Activated CD8-positive, alpha-beta T cell treated with anti-CD3 and anti-CD28 coated beads for 36 hours (primary cell): ENCODE data around the gene LYRM4. TPM values are rescaled to one million over a fixed set of nuclear protein-coding genes. Genes with fewer than 3 reads are reported as not detected.

Experiments used
- ATAC-seq: fragments of 200-7000 bp; cut with Tn5 transposase; one replicate; pipeline ENCODE4 v1.10.0; 2021; ENCODE audit warnings: mild to moderate bottlenecking, moderate library complexity
- CTCF ChIA-PET: fragments of 350-600 bp; sonication (Branson Sonifier 250); formaldehyde crosslinking; loops from one replicate; lab custom pipeline; 2021; ENCODE audit warnings: antibody characterized with exemption; lab: Charles Lee
- POLR2A ChIA-PET: fragments of 350-600 bp; sonication (Branson Sonifier 250); formaldehyde crosslinking; loops from one replicate; lab custom pipeline; 2021; ENCODE audit warnings: antibody characterized with exemption; lab: Charles Lee
- DNase-seq: peaks from one replicate; pipeline ENCODE4 v3.0.0-alpha.2; 2020
- H3K27ac Mint-ChIP-seq: one replicate; pipeline ENCODE4 v1.8.0; 2021; ENCODE audit warnings: mild to moderate bottlenecking, mixed read lengths
- H3K27me3 Mint-ChIP-seq: one replicate; pipeline ENCODE4 v1.8.0; 2021; ENCODE audit warnings: mixed read lengths
- H3K36me3 Mint-ChIP-seq: one replicate; pipeline ENCODE4 v1.8.0; 2021; ENCODE audit warnings: low read depth, mixed read lengths
- H3K4me1 Mint-ChIP-seq: one replicate; pipeline ENCODE4 v1.8.0; 2021; ENCODE audit warnings: low read depth, mixed read lengths
- H3K4me3 Mint-ChIP-seq: one replicate; pipeline ENCODE4 v1.8.0; 2021; ENCODE audit warnings: mild to moderate bottlenecking, moderate library complexity, mixed read lengths
- H3K9me3 Mint-ChIP-seq: one replicate; pipeline ENCODE4 v1.8.0; 2021; ENCODE audit warnings: mixed read lengths
- intact Hi-C: fragments of 100-400 bp; cut with micrococcal nuclease; formaldehyde crosslinking; loops from one replicate; pipeline ENCODE4 v1.10.0; 2022
- total RNA-seq, 2 experiments: library from RNA; stranded (reverse); gene quantifications; one replicate each; pipeline ENCODE4 v1.2.3, GENCODE V29; 2021
- TF ChIP-seq, protein P1 (sequence below): fragments of 200-600 bp; IDR thresholded peaks from one replicate; pipeline ENCODE4 v1.8.0; 2022; ENCODE audit warnings: antibody characterized with exemption, mild to moderate bottlenecking

The LYRM4 gene
- total RNA-seq, 2 experiments from 2014 or later: 43.5 to 50.6 TPM

DNA sequence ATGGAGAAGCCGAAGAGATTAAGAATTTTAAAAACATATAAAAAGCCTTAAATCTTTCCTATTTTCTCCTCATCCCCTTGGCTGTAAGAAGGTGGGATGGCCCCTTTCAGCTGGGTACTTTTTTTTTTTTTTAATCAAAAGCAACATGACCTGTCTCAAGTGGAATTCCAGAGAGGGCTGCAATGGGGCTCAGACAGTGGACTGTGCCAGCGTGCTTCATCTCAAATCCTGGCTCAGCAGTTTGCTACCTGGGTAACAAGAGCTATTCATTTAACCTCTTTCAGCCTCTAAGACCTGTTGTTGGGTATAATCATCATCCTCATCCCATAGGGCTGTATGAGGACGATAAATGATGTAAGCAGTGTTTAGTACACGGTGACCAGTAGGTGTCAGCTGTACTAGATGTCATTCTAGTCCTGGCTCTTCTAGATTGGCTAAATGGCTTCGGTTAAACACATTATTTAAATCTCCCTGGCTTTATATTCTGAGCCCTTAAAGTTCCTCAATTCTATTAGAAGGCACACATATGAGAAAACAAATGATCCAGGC, 182.6 kb downstream of the LYRM4 start:
- TF ChIP-seq, protein P1, sequence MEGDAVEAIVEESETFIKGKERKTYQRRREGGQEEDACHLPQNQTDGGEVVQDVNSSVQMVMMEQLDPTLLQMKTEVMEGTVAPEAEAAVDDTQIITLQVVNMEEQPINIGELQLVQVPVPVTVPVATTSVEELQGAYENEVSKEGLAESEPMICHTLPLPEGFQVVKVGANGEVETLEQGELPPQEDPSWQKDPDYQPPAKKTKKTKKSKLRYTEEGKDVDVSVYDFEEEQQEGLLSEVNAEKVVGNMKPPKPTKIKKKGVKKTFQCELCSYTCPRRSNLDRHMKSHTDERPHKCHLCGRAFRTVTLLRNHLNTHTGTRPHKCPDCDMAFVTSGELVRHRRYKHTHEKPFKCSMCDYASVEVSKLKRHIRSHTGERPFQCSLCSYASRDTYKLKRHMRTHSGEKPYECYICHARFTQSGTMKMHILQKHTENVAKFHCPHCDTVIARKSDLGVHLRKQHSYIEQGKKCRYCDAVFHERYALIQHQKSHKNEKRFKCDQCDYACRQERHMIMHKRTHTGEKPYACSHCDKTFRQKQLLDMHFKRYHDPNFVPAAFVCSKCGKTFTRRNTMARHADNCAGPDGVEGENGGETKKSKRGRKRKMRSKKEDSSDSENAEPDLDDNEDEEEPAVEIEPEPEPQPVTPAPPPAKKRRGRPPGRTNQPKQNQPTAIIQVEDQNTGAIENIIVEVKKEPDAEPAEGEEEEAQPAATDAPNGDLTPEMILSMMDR: no peak
- ATAC-seq: no peak
- CTCF ChIA-PET: interaction anchor here (1.1 kb wide), 1 partner anchor 66 kb away, joined by 3 read pairs; no protein-coding TSS in a partner anchor
- Mint-ChIP-seq H3K27me3 (peaks cover 7% of the 10 kb centered on the region), H3K36me3 (no peaks in the 10 kb centered on the region), H3K9me3 (no peaks in the 10 kb centered on the region), H3K4me3 (no peak overlapping the region), H3K27ac (no peak overlapping the region), H3K4me1 (no peaks in the 10 kb centered on the region)
- POLR2A ChIA-PET: interaction anchor here (0.6 kb wide), 1 partner anchor 656 kb away, joined by 3 read pairs; no protein-coding TSS in a partner anchor
- intact Hi-C loops: no loop called here
- DNase-seq: no peak

DNA sequence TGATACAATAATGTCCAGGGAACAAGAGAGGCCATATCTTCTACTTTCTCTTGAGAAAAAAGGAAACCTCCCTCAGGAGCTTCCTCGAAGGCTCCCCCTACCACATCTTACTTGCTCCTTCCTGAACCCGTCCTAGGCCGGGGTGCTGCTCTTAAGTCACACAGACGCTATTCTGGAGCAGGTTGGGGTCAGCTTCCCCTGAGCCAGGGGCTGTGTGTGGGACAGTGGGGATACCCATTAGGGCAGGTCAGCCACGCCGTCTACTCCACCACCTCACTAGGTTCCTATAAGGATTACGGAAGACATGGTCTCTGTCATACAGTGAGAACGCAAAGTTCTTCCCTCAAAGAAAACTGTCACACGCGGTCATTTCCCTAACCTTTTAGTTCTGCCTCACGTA, 183.8 kb downstream of the LYRM4 start:
- H3K27ac Mint-ChIP-seq: no peak overlapping the region
- H3K9me3 Mint-ChIP-seq: no peaks in the 10 kb centered on the region
- H3K27me3 Mint-ChIP-seq: peaks cover 1% of the 10 kb centered on the region
- DNase-seq: no peak
- TF ChIP-seq, protein P1: no peak
- ChIA-PET CTCF (no interaction called here), POLR2A (no interaction called here)
- H3K4me3 Mint-ChIP-seq: no peak overlapping the region
- no peaks in the 10 kb centered on the region for H3K36me3 Mint-ChIP-seq
- ATAC-seq: no peak
- H3K4me1 Mint-ChIP-seq: no peaks in the 10 kb centered on the region
- intact Hi-C loops: no loop called here

DNA sequence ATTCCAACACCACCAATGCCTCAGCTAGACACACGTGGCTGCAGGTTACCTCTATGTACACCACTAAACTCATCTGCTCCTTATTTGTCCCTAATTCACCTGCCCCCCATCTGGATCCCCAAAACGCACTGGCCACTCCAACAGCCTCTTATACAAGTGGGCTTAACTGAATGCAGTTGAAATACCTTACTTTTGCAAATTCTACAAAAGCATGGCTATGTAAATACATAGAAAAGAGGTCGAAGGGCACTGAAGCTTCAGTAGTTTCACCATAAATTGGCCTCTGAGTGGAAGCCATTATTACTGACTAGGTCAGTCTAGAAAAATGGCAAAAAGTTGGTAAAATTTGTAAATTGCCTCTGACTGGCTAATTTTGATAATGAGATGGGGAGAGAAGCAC, 186.8 kb downstream of the LYRM4 start:
- ChIA-PET CTCF (interaction anchor here (0.6 kb wide), 1 partner anchor 867 kb away, joined by 3 read pairs; no protein-coding TSS in a partner anchor), POLR2A (no interaction called here)
- H3K9me3 Mint-ChIP-seq: no peaks in the 10 kb centered on the region
- TF ChIP-seq, protein P1: no peak
- intact Hi-C loops: no loop called here
- H3K4me3 Mint-ChIP-seq: no peak overlapping the region
- H3K4me1 Mint-ChIP-seq: no peaks in the 10 kb centered on the region
- H3K27me3 Mint-ChIP-seq: peaks cover 3% of the 10 kb centered on the region
- DNase-seq: no peak
- ATAC-seq: no peak
- no peak overlapping the region for H3K27ac Mint-ChIP-seq
- no peaks in the 10 kb centered on the region for H3K36me3 Mint-ChIP-seq

DNA sequence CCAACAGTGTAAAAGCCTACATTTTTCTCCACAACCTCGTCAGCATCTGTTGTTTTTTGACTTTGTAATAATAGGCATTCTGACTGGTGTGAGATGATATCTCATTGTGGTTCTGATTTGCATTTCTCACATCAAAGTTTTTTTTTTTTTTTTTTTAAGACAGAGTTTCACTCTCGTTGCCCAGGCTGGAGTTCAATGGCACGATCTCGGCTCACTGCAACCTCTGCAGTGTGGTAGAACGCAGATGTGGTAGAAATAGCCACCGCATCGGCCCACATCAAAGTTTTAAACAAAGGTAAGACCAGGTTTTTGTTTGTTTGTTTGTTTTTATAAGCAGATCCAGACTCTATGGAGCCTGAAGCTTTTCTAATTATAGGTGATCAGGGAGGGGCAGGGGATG, 188.3 kb downstream of the LYRM4 start:
- ChIA-PET CTCF (no interaction called here), POLR2A (no interaction called here)
- H3K27ac Mint-ChIP-seq: no peak overlapping the region
- intact Hi-C loops: no loop called here
- no peaks in the 10 kb centered on the region for H3K36me3 Mint-ChIP-seq
- H3K4me1 Mint-ChIP-seq: no peaks in the 10 kb centered on the region
- H3K9me3 Mint-ChIP-seq: no peaks in the 10 kb centered on the region
- peaks cover 3% of the 10 kb centered on the region for H3K27me3 Mint-ChIP-seq
- no peak overlapping the region for H3K4me3 Mint-ChIP-seq
- no peak for DNase-seq
- ATAC-seq: peak; percentile 27
- TF ChIP-seq, protein P1: no peak

DNA sequence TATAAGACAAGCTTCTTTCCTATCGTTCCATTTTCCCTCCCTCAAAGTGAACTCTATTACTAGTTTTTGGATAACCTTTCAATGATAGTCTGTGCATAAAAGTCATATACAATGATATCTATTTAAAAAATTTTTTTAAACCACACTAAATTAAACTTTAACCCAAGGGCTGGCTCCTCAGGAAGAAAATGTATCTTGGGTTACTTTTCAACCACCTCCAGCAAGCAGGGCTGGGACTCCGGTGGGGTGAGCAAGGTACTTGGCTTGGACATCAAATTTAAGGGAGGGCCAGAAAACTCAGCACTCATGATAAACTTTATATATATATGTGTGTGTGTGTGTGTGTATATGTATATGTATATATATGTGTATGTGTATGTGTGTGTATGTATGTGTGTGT, 189.5 kb downstream of the LYRM4 start:
- TF ChIP-seq, protein P1: no peak
- POLR2A ChIA-PET: no interaction called here
- DNase-seq: no peak
- CTCF ChIA-PET: no interaction called here
- Mint-ChIP-seq H3K27ac (no peak overlapping the region), H3K9me3 (peaks cover 2% of the 10 kb centered on the region), H3K27me3 (peaks cover 3% of the 10 kb centered on the region), H3K4me1 (no peaks in the 10 kb centered on the region), H3K4me3 (no peak overlapping the region), H3K36me3 (no peaks in the 10 kb centered on the region)
- no peak for ATAC-seq
- intact Hi-C loops: no loop called here
